Measurements from ENCODE around the gene ADAMTSL3. TPM values are rescaled to one million over a fixed set of nuclear protein-coding genes. Genes with fewer than 3 reads are reported as not detected.

Gene ADAMTSL3
- total RNA-seq, 1 donor from 2014 or later, result 0.07 TPM

GRCh38 chr15:83644439-83644838 lies 9.5 kb upstream of the ADAMTSL3 start:
- Mint-ChIP-seq H3K9me3 (peaks cover 9% of the 10 kb centered on the region), H3K4me1 (ENCODE audit: low read depth) (no peaks in the 10 kb centered on the region), H3K4me3 (ENCODE audit: low read depth) (no peak overlapping the region), H3K36me3 (ENCODE audit: low read depth) (no peaks in the 10 kb centered on the region), H3K27ac (no peak overlapping the region), H3K27me3 (ENCODE audit: low read depth) (no peaks in the 10 kb centered on the region)
- intact Hi-C loops (cut with micrococcal nuclease), result no loop called here
- no peak for DNase-seq (ENCODE audit: low spot score)

DNA sequence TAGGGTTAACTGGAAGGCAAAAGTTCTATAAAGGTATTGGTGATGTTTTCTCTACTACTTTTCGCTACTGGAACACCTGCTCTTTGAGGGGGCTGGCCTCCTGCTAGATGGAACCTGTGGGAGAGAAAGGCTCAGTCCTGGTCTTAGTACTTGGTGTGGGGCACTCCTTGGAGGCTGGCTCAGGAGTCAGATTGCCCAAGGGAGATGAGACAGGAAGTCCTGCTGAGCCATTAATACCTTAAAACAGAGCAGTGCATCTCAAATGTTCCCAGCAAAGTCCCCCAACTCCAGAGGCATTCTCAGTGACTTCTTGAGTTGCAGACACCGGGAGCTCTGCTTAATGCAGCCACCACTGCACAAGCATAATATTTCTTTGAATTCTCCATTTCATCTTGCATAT lies 3.1 kb upstream of the ADAMTSL3 start:
- H3K36me3 Mint-ChIP-seq (ENCODE audit: low read depth), result no peaks in the 10 kb centered on the region
- H3K4me1 Mint-ChIP-seq (ENCODE audit: low read depth), result no peaks in the 10 kb centered on the region
- H3K4me3 Mint-ChIP-seq (ENCODE audit: low read depth), result no peak overlapping the region
- H3K27me3 Mint-ChIP-seq (ENCODE audit: low read depth), result peaks cover 24% of the 10 kb centered on the region
- DNase-seq (ENCODE audit: low spot score), result no peak
- H3K9me3 Mint-ChIP-seq, result no peaks in the 10 kb centered on the region
- intact Hi-C loops (cut with micrococcal nuclease), result no loop called here
- H3K27ac Mint-ChIP-seq, result no peak overlapping the region

GRCh38 chr15:83651541-83651940 lies 2.4 kb upstream of the ADAMTSL3 start:
- Mint-ChIP-seq H3K27ac (no peak overlapping the region), H3K4me3 (ENCODE audit: low read depth) (no peak overlapping the region)
- intact Hi-C loops (cut with micrococcal nuclease), result no loop called here

GRCh38 chr15:83652626-83653204 lies 1.2 kb upstream of the ADAMTSL3 start:
- intact Hi-C loops (cut with micrococcal nuclease), result no loop called here
- Mint-ChIP-seq H3K27ac (no peak overlapping the region), H3K4me1 (ENCODE audit: low read depth) (no peaks in the 10 kb centered on the region), H3K36me3 (ENCODE audit: low read depth) (no peaks in the 10 kb centered on the region), H3K9me3 (no peaks in the 10 kb centered on the region), H3K4me3 (ENCODE audit: low read depth) (no peak overlapping the region), H3K27me3 (ENCODE audit: low read depth) (peaks cover 32% of the 10 kb centered on the region)
- DNase-seq (ENCODE audit: low spot score), result no peak

More at GRCh38 chr15:83651541-83651940, 2.4 kb upstream of the ADAMTSL3 start:
- H3K27me3 Mint-ChIP-seq (ENCODE audit: low read depth), result peaks cover 30% of the 10 kb centered on the region
- no peaks in the 10 kb centered on the region for H3K36me3 Mint-ChIP-seq (ENCODE audit: low read depth)
- H3K9me3 Mint-ChIP-seq, result no peaks in the 10 kb centered on the region
- no peak for DNase-seq (ENCODE audit: low spot score)
- no peaks in the 10 kb centered on the region for H3K4me1 Mint-ChIP-seq (ENCODE audit: low read depth)

DNA sequence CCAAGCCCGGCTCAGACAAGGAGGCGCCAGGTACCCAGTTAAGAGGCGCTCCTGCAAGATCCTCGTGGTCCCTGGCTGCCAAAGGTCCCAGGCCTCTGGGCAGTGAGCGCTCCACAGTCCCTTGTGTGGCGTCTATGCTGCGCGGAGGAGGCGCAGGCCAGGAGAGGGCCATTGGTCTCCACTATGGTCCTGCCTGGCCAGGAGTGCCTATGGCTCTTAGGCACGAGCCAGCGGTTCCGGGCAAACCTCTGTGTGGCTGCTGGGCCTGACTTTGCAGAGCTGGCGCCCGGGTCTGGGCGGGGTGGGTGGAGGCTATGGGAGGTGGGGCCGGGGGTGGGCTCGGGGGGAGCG lies 660 bp upstream of the ADAMTSL3 start:
- no peaks in the 10 kb centered on the region for H3K9me3 Mint-ChIP-seq
- H3K36me3 Mint-ChIP-seq (ENCODE audit: low read depth), result no peaks in the 10 kb centered on the region
- H3K4me1 Mint-ChIP-seq (ENCODE audit: low read depth), result no peaks in the 10 kb centered on the region
- H3K27me3 Mint-ChIP-seq (ENCODE audit: low read depth), result peaks cover 32% of the 10 kb centered on the region
- DNase-seq (ENCODE audit: low spot score), result no peak
- H3K27ac Mint-ChIP-seq, result no peak overlapping the region
- no peak overlapping the region for H3K4me3 Mint-ChIP-seq (ENCODE audit: low read depth)
- intact Hi-C loops (cut with micrococcal nuclease), result no loop called here

GRCh38 chr15:83654379-83655236 lies 685 bp downstream of the ADAMTSL3 start:
- no peak for DNase-seq (ENCODE audit: low spot score)

DNA sequence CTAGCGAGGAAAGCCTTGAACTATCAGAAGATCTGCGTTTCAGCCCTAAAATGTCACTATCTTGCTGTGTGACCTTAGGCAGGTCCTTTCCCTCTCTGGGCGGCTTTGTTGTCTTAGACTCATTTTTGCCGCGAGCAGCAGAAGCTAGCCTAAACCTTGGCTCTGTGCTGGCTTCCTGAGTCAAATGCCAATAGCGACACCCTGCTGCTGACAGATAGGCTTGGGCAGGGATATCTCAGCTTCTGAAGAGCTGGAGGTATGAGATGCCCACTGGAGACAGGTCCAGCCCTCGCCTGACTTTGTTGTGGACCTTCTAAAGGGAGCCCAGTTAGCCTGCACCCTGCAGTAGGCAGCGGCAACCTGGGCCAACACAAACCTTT lies 1.3 kb downstream of the ADAMTSL3 start:
- Mint-ChIP-seq H3K9me3 (no peaks in the 10 kb centered on the region), H3K27me3 (ENCODE audit: low read depth) (peaks cover 32% of the 10 kb centered on the region), H3K36me3 (ENCODE audit: low read depth) (no peaks in the 10 kb centered on the region), H3K4me1 (ENCODE audit: low read depth) (no peaks in the 10 kb centered on the region), H3K4me3 (ENCODE audit: low read depth) (no peak overlapping the region), H3K27ac (no peak overlapping the region)
- no peak for DNase-seq (ENCODE audit: low spot score)
- intact Hi-C loops (cut with micrococcal nuclease), result no loop called here

More at GRCh38 chr15:83654379-83655236, 685 bp downstream of the ADAMTSL3 start:
- intact Hi-C loops (cut with micrococcal nuclease), result no loop called here
- no peaks in the 10 kb centered on the region for H3K9me3 Mint-ChIP-seq
- no peaks in the 10 kb centered on the region for H3K36me3 Mint-ChIP-seq (ENCODE audit: low read depth)
- H3K4me3 Mint-ChIP-seq (ENCODE audit: low read depth), result no peak overlapping the region
- no peaks in the 10 kb centered on the region for H3K4me1 Mint-ChIP-seq (ENCODE audit: low read depth)
- peaks cover 32% of the 10 kb centered on the region for H3K27me3 Mint-ChIP-seq (ENCODE audit: low read depth)
- no peak overlapping the region for H3K27ac Mint-ChIP-seq

DNA sequence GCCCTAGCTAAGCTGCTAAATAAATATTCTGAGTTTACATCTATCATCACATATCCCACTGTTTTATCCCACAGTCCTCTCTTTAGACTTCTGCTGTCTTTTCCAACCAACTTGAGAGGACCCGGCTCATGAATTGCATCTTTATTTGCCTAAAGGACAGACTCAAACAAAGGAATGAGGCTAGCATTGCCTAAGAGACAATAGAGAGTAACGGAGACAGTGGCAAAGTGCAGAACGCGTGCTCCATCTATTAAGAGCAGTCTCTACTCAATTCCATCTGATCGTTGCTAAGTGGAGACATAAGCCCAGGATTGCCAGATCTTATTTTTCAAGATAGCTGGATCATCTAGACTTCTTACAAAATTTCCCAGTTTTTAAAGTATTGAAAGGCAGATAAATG lies 2.3 kb downstream of the ADAMTSL3 start:
- intact Hi-C loops (cut with micrococcal nuclease), result no loop called here
- H3K36me3 Mint-ChIP-seq (ENCODE audit: low read depth), result no peaks in the 10 kb centered on the region
- no peak overlapping the region for H3K4me3 Mint-ChIP-seq (ENCODE audit: low read depth)
- H3K27ac Mint-ChIP-seq, result no peak overlapping the region
- H3K27me3 Mint-ChIP-seq (ENCODE audit: low read depth), result peaks cover 32% of the 10 kb centered on the region
- DNase-seq (ENCODE audit: low spot score), result no peak
- H3K4me1 Mint-ChIP-seq (ENCODE audit: low read depth), result no peaks in the 10 kb centered on the region
- H3K9me3 Mint-ChIP-seq, result no peaks in the 10 kb centered on the region

DNA sequence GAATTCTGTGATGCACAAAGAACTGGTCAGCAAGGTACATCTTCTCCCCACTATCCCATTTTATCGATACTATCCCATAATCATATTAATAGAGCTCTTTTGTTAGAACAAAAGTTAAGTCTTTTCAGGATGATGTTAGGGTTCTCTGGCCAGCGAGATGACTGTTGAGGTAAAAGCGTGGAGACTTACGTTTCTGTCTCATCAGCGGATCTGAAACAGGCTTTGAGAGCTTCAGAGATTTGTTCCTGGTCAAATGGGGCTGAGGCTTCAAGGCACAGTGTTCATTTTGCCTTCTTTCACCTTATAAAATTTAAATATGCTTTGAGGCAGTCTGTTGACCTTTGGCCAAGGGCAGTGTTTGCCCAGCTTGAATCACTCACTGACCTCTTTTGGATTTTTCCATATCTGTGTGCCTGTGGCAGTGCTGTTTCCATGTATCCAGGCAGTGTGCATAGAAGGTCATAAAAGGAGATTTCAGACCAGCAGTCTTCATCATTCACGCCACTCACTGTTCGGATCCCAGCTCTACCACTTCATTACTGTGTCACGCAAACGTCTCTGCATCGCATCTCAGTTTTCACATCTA lies 3.1 kb downstream of the ADAMTSL3 start:
- Mint-ChIP-seq H3K27ac (no peak overlapping the region), H3K4me3 (ENCODE audit: low read depth) (no peak overlapping the region), H3K36me3 (ENCODE audit: low read depth) (no peaks in the 10 kb centered on the region), H3K27me3 (ENCODE audit: low read depth) (peaks cover 32% of the 10 kb centered on the region), H3K9me3 (no peaks in the 10 kb centered on the region), H3K4me1 (ENCODE audit: low read depth) (no peaks in the 10 kb centered on the region)
- intact Hi-C loops (cut with micrococcal nuclease), result no loop called here
- no peak for DNase-seq (ENCODE audit: low spot score)

DNA sequence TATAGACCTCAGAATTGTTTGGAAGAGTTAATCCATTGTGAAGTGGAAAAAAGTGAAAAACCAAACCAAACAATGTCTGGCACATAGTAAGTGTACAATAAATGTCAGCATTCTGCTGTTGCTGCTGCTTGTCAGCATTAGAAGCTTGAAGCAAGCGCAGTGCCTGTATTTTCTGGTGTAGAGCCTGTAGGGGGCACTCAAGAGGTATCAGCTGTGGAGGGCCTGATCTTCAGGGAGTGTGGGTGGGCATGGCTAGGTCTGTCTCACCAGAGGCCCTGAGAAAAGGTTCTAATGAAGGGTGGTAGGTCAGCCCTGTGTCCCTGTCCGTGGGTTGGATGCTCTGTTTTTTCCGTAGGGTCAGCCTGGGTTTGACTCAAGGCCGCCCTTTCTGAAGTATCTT lies 3.6 kb downstream of the ADAMTSL3 start:
- Mint-ChIP-seq H3K36me3 (ENCODE audit: low read depth) (no peaks in the 10 kb centered on the region), H3K27me3 (ENCODE audit: low read depth) (peaks cover 30% of the 10 kb centered on the region), H3K27ac (no peak overlapping the region), H3K4me3 (ENCODE audit: low read depth) (no peak overlapping the region), H3K9me3 (no peaks in the 10 kb centered on the region), H3K4me1 (ENCODE audit: low read depth) (no peaks in the 10 kb centered on the region)
- DNase-seq (ENCODE audit: low spot score), result no peak
- intact Hi-C loops (cut with micrococcal nuclease), result no loop called here

- H3K4me1 Mint-ChIP-seq (ENCODE audit: low read depth), result no peaks in the 10 kb centered on the region
- H3K9me3 Mint-ChIP-seq, result no peaks in the 10 kb centered on the region
- no peak for DNase-seq (ENCODE audit: low spot score)
- peaks cover 22% of the 10 kb centered on the region for H3K27me3 Mint-ChIP-seq (ENCODE audit: low read depth)
- intact Hi-C loops (cut with micrococcal nuclease), result no loop called here
- H3K36me3 Mint-ChIP-seq (ENCODE audit: low read depth), result no peaks in the 10 kb centered on the region
- no peak overlapping the region for H3K27ac Mint-ChIP-seq
- H3K4me3 Mint-ChIP-seq (ENCODE audit: low read depth), result no peak overlapping the region
Measured at GRCh38 chr15:83658430-83659416, 4.8 kb downstream of the ADAMTSL3 start.

GRCh38 chr15:83659417-83659812 lies 5.5 kb downstream of the ADAMTSL3 start:
- Mint-ChIP-seq H3K27me3 (ENCODE audit: low read depth) (peaks cover 21% of the 10 kb centered on the region), H3K36me3 (ENCODE audit: low read depth) (no peaks in the 10 kb centered on the region), H3K4me3 (ENCODE audit: low read depth) (no peak overlapping the region), H3K9me3 (no peaks in the 10 kb centered on the region), H3K27ac (no peak overlapping the region), H3K4me1 (ENCODE audit: low read depth) (no peaks in the 10 kb centered on the region)
- intact Hi-C loops (cut with micrococcal nuclease), result no loop called here
- DNase-seq (ENCODE audit: low spot score), result no peak

Measured in activated T-helper 2 cell treated with anti-CD3 and anti-CD28 coated beads, Interferon-gamma antibody, Interleukin-2, Interleukin-4, amounts not matched to agents 10 μg/mL and 5 μg/mL and 100 μg/mL, durations not matched to agents 14 hours and 24 hours and 36 hours (primary cell).